HG03135 (cell line): ENCODE measurements around the gene DGKB.
"Not testable (repeated sequence)": the region's sequence is repeated elsewhere in the genome, so short reads cannot be mapped to it uniquely, and the experiment has no call there.

Experiments used
- ATAC-seq: cut with Tn5 transposase; IDR thresholded peaks from one replicate; pipeline ENCODE4 v1.9.1; 2021; ENCODE audit warnings: mild to moderate bottlenecking, moderate library complexity; ENCODE audit not compliant: unreplicated experiment

DGKB gene

DNA sequence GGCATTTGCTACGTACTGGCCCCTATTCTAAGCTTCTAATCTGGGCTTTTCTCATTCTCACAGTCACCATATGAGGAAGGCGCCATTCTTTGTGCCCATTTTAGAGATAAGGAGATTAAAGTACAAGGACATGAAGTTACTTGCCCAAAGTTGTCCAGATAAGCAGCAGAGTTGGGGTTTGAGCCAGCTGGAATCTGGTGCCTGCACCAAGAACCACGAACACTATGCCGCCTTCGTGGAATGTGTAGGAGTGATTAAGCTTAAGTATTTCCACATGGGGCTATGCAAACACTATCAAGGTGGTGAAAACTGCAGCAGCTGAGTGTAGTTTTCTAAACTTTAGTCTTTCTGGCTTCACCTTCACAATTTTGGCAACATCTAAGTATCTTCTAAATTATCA, 570.4 kb downstream of the DGKB start:
- ATAC-seq: no peak

DNA sequence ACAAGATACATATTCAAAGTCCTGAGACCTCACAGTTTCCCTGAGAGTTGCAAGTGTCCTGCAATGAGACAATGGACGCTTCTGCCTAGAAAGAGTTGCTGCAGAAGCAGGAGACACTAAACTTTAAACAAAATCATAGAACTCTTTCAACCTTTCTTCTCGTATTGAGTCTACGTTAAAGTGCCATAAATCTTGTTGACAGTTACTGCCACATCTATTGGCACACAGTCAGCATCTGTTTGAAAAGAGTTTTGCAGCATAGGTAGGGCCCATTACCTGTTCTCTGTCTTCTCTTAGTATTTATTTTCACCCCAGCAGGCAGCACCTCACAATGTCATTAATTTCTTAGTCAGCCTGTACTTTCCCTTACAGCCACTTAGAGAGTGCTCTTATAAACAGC, 577.8 kb downstream of the DGKB start:
- no peak for ATAC-seq

DNA sequence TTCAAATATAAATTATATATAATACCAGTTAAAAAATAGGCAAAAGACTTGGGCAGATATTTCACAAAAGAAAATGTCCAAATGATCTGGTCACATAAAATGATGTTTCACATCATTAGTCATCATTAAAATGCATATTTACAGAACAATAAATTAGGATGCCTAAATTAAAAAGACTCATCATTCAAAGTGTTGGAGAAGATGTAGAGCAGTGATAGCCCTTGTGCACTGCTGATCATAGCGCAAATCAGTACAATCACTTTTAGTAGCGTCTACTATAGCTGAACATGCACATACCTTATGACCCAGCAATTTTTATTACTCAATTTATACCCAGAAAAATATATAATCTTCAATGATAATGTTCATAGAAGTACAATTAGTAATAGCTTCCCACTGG, 579.8 kb downstream of the DGKB start:
- ATAC-seq: no peak

DNA sequence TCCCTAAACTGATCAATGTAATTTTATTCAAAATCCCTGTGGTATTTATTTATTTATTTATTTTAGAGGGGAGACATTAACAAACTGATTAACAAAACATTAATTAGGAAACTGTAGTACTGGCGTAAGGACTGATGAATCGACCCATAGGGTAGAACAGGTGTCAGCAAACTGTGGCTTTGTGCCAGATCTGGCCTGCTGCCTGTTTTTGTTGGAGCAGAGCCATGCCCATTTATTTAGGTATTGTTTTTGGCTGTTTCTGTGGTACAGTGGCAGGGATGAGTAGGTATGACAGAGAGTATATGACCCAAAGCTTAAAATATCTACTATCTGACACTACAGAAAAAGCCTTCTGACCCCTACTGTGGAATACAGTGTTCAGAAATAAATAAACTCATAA, 580.6 kb downstream of the DGKB start:
- no peak for ATAC-seq

DNA sequence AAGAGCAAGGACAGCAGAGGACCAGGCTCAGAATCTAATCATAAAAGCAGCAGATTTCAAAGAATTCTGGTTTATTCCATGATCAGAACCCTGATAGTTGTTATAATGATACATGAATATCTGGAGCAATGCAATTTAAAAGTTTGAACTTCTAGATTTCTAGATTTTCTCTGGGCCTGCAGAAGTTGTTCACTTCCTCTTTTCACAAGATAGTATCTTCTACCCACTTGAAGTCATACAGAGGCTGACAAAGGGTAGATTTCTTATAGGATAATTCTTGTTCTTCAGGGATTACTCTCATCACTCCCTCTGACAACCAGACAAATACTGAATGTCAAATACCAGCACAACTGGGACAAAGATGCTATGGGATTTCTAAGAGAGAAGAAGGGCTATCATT, 593.1 kb downstream of the DGKB start:
- ATAC-seq: no peak

DNA sequence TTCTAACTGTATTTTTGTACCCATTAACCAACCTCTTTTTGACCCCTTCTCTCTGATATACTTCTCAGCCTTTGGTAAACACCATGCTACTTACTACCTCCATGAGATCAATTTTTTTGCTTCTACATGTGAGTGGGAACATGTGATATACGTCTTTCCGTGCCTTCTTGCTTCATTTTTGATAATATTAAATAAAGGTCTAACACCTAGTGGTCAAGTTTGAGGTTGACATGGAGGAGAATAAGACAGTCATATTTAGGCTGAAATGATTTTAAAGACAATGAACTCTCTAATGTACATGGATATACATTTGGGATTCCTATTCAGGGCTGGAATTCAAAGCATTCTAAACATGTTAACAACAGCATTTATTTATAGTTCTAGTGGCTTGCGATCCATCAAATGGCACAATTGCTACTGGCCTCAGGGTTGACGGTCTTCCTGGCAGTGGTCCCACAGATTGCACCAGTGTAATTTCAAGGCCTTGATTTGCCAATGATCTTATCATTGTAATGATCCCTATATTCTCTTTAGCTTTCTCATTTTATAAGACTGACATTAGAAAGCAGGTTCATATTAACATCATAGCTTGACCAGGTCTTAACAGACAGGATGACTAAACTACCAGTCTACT, 597.2 kb downstream of the DGKB start:
- no peak for ATAC-seq

DNA sequence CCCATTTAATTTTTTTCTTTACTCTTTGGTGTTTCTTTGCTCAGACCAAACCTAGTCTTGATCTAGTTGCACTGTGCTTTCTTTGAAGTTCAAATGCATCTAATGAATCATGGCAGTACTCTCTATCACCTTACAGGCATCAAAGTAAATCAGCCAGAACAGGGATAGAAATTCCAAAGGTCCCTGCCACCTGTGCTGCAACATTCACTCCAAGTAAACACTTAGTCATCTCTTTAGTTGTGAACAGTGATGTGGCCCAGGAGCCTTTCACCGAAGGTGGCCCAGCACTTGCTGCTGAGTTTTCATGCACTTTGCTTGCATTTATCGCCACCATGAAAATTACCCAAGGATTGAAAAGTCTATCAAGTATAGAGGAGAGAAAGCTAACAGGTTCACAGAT, 599.0 kb downstream of the DGKB start:
- no peak for ATAC-seq

DNA sequence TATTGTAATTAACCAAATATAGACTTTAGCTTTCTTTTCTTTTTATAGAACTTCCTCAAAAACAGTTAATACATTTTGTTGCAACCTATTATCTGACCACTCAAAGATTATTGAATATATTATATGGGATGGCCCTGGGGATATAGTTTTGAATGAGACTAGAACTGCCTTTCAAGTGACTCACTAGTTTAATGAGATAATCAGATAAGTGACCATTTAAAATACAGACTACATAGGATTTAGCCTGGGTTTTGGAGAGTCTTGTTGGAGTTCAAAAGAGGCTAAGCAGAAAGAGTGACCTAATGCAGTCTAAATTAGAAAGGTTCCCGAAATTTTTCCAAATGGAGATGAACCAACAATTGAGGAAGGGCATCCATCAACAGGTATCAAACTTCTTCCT, 607.9 kb downstream of the DGKB start:
- no peak for ATAC-seq

DNA sequence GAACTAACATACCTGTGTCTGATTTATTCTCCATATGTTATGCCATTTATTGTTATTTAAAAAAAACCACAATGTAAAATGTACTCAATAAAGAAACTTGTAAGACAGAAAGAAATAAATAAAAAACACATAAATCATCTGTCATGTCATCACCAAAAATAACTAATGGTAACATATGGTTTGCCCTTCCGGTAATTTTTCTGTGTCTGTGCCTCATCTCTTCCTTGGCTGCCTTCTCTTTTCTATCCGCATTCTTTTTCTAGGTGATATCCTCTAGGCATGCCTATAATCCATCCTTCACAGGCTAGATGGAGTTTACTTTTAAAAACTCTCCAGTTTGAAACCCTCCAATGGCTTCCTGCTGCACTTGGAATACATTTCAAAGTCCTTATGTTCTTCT, 609.1 kb downstream of the DGKB start:
- no peak for ATAC-seq

DNA sequence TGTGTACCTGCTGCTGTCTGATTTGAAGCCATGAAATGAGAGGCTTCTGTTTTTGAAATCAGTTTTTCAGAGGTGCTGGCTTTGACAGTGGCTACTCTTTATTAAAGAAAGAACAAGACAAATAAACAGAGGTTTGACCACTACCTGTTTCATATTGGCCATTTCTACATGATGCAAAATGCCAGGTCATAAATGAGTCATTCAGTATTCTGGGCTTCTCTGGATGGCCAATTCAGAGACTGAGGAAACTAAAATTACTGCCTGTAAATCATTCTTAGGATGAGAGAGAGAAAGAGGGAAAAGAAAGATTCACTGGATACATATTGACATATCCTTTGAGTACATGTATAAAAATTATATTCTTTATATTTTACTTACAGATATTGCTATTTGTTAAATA, 609.8 kb downstream of the DGKB start:
- ATAC-seq: no peak

DNA sequence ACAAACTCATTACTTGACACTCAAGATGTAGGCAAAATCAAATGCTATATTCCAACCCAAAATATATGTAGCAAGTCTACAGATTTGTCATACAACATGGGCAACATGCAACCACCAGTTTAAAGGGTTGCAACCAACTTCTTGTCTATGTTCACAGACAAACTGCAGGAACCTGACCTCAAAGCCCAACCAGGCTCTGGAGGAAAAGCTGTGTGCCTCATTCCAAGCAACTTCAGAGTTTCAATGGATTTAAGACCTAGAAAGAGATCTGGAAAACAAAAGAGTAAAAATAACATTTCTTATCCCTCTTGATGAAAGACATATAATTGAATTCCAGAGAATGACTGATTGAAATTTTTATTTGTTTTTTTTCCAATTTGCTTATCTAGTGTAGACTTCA, 612.6 kb downstream of the DGKB start:
- no peak for ATAC-seq

DNA sequence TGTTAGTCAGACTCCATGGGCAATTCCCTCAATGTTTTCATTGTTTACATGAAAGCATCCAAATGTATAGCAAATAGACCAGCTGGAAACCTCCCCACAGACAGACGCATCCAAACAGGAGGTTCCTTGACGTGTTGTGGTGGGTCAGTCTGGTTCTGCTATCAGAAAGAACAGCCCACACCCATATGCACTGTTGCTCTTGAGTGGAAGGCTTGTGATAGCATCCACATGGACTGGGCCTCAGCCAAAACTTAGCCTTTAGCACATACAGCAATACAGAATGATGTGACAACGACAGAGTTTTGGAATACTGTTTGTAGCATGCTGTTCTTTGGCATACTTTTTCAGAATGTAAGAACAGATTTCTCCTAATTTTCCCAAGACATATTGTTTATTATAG, 613.9 kb downstream of the DGKB start:
- ATAC-seq: no peak

DNA sequence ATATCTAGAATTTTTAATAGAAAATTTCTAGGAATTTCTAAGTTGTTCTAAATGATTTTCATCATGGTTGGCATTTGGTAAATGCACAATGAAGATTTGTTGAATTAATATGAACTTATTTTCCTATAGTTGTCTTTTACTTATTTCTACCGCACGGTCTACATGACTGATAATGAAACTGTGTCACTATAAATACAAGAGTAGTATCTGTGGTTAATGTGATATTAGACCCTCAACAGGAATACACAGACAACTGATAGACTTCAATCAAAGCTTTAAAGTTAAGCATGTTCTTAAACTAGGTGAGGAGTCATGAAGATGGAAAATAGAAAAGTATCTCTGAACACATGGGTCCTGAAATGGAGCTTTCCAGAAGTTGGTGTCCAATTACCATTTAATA, 615.2 kb downstream of the DGKB start:
- ATAC-seq: no peak

DNA sequence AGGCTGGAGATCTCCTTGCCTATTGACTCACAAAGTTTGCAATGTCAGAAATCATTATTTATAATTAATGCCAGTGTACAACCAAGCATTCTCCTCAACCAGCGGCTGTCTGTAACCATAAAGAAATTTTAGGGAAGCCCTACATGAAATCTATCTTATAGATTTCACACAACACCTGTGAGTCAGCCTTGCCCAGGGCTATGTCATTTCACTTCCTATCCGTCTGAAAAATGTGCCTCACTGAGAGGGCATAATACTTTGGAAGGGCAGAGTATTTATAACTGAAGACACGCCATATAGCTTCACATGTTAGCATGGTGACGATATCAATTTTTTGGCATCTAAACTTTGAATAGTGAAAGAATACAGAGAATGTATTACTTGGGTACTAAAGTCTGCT, 616.5 kb downstream of the DGKB start:
- no peak for ATAC-seq

DNA sequence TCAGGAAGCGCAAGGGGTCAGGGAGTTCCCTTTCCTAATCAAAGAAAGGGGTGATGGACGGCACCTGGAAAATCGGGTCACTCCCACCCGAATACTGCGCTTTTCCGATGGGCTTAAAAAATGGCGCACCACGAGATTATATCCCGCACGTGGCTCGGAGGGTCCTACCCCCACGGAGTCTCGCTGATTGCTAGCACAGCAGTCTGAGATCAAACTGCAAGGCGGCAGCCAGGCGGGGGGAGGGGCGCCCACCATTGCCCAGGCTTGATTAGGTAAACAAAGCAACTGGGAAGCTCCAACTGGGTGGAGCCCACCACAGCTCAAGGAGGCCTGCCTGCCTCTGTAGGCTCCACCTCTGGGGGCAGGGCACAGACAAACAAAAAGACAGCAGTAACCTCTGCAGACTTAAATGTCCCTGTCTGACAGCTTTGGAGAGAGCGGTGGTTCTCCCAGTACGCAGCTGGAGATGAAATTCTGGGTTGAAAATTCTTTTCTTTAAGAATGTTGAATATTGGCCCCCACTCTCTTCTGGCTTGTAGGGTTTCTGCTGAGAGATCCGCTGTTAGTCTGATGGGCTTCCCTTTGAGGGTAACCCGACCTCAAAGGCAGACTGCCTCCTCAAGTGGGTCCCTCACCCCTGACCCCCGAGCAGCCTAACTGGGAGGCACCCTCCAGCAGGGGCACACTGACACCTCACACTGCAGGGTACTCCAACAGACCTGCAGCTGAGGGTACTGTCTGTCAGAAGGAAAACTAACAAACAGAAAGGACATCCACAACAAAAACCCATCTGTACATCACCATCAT, 623.3 kb downstream of the DGKB start:
- ATAC-seq: not testable (repeated sequence)

DNA sequence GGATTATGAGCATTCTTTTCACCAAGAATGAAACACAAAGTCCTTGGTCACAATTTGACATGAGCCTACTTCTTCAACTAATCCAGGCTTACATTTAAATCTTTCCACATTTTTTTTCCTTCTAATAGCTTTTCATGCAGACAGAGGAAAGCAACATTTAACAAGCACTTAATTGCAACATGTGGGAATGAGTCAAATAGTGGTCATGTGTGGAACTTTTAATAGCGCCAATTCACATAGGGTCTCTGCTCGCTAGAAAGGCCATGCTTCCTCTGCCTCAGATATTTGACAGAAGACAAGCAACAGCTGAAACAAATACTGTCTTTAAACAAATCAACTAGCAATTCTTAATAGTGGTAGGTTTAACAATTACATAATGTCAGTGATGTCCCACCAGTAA, 627.2 kb downstream of the DGKB start:
- no peak for ATAC-seq

DNA sequence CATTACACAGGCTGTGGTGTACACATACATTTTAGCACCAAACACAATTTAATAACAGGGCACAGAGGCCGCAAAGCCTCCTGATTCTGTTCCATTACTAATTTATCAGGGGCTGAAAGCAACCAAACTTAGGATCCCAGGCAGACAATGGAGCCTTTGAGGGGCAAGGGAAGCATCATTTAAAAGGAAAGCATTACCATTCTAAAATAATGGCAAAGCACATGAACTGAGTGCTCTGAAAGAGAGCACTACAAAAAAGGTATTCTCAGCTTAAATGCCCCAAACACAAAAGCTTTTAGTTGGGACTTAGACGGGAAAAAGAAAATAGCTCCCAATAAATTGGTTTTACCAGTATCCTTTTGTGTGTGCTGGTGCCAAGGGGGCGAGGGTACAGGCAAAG, 631.1 kb downstream of the DGKB start:
- ATAC-seq: no peak

DNA sequence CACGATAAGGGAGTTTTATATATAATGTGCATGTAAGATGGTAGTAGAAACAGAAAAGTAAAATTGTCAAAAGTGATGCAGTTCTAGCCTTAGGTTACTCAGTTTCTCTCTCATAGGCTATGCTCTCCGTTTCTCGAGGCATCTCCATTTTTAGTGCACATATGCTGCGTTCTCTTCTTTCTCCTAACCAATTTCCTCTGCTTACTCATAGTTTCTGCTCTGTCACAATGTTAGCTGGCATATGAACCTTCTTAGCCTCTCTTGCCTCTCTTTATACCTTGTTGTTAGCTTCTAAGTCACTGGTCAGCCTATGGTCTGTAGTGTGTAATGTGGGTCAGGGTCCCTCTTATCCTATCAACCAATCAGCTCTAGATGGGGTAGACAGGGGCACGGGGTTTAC, 632.5 kb downstream of the DGKB start:
- no peak for ATAC-seq

DNA sequence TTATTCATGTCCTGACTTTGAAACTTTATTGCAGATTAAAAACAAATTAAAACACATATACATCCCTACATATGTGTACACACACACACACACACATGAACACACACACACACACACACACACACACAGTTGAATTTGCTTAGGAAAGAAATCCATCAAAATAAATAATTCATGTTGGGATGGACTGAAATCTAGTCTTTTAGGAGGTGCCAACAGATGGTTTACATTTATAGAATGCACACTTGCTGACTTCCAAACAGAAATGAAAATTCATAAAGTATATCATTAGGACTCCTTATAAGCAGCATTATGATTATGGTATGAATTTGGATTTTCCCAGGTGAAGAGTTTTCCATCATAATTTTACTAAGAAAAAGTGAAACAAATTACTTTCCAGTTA, 642.5 kb downstream of the DGKB start:
- ATAC-seq: no peak

DNA sequence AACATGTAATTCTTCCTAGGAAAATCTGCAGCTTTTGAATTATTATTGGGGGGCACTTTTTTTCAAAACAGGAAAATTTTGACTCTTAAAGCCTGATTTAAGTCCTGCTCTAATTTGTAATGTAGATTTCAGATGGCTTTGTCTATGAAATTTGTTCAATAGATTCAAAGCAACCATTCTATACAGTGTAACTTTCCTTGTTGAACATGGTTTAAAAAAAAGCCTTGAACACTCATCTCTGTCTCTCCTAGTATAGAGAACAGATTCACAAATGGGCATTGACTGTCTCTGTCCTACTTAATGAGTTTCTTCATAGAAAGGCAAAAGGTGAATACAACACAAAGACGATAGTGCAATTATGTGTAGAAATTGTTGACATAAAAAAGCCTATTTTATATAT, 643.7 kb downstream of the DGKB start:
- ATAC-seq: no peak

DNA sequence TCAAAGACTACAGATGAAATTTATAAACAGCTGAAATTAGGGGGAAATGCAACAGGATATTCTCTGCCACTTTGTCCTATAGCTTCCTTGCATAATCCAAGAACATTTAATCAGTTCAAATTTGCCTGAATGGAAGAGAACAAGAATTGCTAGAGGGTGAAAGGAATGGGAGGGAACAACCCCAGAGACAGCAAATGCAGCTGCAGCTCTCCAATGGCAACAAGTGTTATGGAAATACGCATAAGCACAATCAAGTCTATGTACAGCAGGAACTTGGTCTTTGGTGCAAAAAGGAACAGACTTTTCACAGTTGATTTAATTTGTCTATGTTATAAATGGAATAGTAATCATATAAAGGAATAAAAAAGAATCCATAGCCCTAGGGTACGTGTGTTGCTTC, 644.1 kb downstream of the DGKB start:
- no peak for ATAC-seq

DNA sequence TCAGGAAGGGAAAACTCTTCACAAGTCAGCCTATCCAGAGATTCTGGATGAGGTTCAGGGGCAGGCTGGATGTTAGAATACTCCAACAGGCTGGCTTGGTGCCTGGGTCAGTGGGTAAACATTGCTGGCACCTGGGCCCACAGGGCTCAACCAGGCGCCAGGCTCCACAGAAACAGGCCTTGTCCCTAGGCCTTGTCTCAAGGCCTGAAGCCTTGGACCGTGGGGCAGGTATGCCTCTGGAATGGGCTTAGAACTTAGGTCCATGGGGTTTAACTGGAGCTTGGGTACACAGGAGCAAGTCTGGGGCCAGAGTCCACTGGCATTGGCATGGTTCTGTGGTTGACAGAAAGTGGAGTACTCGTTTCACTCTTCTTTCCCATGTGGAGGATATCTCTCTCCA, 650.1 kb downstream of the DGKB start:
- no peak for ATAC-seq

DNA sequence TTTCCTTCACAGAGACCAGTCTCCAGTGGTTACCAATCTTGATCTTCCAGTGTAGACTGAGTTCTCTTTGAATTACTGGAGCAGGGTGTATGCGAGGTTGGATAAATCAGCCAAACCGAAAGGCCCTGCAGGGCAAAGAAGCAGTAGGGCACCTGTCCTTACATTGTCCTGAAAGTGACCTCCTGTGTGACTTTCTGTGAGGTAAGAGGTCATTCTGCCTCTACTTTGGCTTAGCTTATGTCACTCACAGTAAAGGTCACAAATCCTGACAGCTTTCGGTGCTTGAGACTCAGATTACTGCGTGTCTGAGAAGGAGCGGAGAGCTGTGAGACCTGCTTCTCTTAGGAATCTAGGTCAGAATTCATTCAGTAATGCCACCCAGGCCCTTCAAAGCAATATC, 660.4 kb downstream of the DGKB start:
- no peak for ATAC-seq
